ENCODE data around the gene TCF7L2.

The TCF7L2 gene

DNA sequence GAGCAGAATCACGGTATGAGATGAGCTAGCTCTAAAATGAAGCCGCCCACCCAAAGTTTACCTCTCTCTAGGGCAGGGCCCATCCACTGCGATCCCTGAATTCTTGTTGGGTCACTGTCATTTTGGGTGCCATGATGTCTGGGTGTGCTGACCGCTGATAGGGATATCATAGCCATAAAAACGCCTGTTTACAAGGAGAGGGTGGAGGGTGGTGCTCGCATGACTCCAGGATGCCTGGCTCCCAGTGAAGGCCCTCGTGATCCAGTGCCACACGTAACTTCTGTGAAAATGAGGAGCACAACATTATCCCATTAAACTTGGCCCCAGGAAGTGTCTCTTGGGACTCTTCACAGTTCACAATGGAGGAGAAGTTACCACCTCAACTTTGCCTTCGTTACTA lies 139.5 kb downstream of the TCF7L2 start:
- H3K4me1 Mint-ChIP-seq, result peaks cover 14% of the 10 kb centered on the region

DNA sequence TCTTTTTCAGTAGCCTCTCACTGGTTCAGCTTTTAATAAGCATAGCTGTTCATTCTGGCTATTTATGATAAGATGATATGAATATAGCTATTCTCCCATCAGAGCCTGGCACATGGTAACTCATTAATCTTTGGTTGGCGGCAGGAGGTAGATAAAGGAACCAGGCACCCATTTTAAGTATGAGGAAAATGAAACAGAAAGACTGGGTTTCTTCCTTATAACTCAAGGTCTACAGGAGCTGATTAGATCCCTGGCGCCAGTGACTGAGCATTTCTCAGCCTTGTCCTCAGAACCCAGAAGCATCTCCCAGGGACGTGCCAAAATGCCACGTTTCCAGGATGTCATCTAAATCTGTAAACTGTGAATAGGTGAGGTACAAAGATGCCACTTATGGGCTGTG lies 141.9 kb downstream of the TCF7L2 start:
- no peak overlapping the region for H3K27ac Mint-ChIP-seq
- TF ChIP-seq, protein P1, sequence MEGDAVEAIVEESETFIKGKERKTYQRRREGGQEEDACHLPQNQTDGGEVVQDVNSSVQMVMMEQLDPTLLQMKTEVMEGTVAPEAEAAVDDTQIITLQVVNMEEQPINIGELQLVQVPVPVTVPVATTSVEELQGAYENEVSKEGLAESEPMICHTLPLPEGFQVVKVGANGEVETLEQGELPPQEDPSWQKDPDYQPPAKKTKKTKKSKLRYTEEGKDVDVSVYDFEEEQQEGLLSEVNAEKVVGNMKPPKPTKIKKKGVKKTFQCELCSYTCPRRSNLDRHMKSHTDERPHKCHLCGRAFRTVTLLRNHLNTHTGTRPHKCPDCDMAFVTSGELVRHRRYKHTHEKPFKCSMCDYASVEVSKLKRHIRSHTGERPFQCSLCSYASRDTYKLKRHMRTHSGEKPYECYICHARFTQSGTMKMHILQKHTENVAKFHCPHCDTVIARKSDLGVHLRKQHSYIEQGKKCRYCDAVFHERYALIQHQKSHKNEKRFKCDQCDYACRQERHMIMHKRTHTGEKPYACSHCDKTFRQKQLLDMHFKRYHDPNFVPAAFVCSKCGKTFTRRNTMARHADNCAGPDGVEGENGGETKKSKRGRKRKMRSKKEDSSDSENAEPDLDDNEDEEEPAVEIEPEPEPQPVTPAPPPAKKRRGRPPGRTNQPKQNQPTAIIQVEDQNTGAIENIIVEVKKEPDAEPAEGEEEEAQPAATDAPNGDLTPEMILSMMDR (IDR thresholded peaks at IDR 0.05; ENCODE audit: unreplicated experiment in 3 of 3), result no peak
- no peaks in the 10 kb centered on the region for H3K27me3 Mint-ChIP-seq (ENCODE audit: low read depth)
- H3K4me1 Mint-ChIP-seq, result peaks cover 21% of the 10 kb centered on the region
- no peaks in the 10 kb centered on the region for H3K9me3 Mint-ChIP-seq
- H3K4me3 Mint-ChIP-seq, result no peak overlapping the region
- peaks cover 60% of the 10 kb centered on the region for H3K36me3 Mint-ChIP-seq (ENCODE audit: low read depth)

More for the DNA sequence above, 139.5 kb downstream of the TCF7L2 start:
- H3K4me3 Mint-ChIP-seq, result no peak overlapping the region
- H3K27ac Mint-ChIP-seq, result no peak overlapping the region
- no peaks in the 10 kb centered on the region for H3K27me3 Mint-ChIP-seq (ENCODE audit: low read depth)
- peaks cover 66% of the 10 kb centered on the region for H3K36me3 Mint-ChIP-seq (ENCODE audit: low read depth)
- no peaks in the 10 kb centered on the region for H3K9me3 Mint-ChIP-seq
- TF ChIP-seq, protein P1 (IDR thresholded peaks at IDR 0.05; ENCODE audit: unreplicated experiment in 3 of 3), result no peak

DNA sequence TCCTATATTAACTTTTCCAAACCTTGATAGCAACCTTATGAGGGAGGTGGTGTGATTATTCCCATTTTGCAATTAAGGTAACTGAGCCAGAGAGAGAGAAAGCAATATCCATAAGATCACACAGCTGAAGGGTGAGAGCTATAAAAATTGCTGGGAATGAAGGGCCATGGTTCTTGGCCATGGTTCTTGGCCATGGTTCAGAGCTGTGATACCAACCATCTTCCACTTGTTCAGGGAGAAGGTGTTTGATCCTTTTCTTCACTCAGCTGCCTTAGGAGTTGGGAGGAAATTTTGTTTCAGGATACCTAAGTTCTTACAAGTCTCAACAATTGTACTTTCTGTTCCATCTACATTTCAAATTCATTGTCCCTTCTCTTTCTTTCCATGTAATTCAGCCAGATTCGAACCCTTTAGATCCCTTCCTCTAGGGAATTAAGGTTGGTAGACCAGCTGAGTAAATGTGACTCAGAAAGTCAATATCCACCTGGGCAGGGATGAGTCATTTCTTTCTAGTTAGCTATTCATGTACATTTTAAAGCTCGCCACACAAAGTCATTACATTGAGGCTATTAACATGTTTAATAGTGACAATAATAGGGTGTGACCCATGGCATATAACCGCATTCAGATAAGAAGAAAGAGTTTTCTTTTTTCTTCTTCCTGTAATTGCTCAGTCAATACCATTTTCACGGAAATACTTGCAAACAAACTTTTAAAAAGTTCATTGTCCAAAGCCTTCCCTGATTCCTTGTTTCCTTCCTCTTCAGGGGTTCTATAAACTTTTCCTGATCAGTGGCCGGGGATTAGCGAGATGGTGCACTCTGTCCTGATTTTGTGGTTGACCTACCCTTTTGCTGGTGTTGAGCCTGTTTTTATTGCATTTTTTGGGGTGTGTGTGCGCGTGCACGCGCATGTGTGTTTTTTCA lies 143.4 kb downstream of the TCF7L2 start:
- Mint-ChIP-seq H3K27me3 (ENCODE audit: low read depth) (no peaks in the 10 kb centered on the region), H3K4me3 (no peak overlapping the region), H3K9me3 (no peaks in the 10 kb centered on the region), H3K27ac (peak overlapping the region in 2 of 3 experiments; percentile 3 to 28), H3K36me3 (ENCODE audit: low read depth) (peaks cover 58% of the 10 kb centered on the region), H3K4me1 (peaks cover 18% of the 10 kb centered on the region)
- TF ChIP-seq, protein P1 (IDR thresholded peaks at IDR 0.05; ENCODE audit: unreplicated experiment in 3 of 3), result no peak

DNA sequence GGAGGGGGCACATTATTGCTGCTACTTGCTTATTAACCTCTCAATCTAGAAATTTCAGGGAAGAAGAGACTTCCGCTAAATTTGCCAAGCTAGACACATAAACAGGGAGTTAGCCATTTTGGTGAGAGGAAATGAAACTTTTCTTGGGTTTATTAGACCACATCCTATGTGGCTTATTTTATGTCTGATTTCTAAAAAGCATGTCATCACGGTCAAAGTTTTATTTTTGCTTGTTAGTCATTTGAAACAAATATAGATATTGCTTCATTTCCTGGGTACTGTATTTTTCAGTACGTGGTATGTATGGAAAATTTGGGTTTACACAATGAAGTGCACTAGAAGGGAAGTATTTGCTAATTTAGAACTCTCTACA lies 144.1 kb downstream of the TCF7L2 start:
- Mint-ChIP-seq H3K27ac (peak overlapping the region in 1 of 3 experiments; percentile 3), H3K4me1 (peaks cover 24% of the 10 kb centered on the region), H3K36me3 (ENCODE audit: low read depth) (peaks cover 57% of the 10 kb centered on the region), H3K4me3 (no peak overlapping the region), H3K27me3 (ENCODE audit: low read depth) (no peaks in the 10 kb centered on the region), H3K9me3 (no peaks in the 10 kb centered on the region)
- TF ChIP-seq, protein P1 (IDR thresholded peaks at IDR 0.05; ENCODE audit: unreplicated experiment in 3 of 3), result no peak

DNA sequence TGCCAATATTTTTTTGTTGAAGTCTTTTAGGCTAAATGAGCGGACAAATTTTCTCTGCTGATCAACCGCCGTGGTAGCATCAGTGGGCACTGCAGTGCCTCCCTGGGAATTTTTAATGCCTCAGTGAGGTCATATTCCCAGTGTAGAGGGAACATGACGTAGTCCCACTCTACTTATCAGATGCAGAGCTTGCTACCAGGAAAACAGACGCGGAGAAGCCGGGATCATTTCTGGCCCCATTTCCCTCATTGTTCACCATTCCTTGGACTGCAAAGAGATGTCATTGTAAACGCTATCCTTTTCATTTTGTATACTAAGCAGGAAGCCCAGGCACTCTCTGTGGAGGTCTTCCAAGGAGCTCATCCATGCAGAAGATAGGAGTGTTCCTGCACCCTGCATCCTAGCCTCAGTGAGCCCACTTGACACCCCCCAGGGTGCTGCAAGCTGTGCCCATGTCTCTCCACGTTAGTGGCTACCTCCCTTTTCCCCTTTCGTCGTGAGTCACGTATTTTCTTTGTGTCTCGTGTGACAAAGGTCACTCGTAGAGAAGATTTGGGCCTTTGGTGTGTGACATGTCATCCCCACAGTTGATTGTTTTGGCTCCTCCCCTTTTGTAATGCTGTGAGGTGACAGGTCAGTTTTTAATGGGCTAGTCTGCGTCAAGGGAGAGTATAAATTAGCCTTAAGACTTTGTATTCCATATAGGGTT lies 145.5 kb downstream of the TCF7L2 start:
- peak overlapping the region in 2 of 3 experiments; percentile 47 to 61 for H3K27ac Mint-ChIP-seq
- no peaks in the 10 kb centered on the region for H3K27me3 Mint-ChIP-seq (ENCODE audit: low read depth)
- peaks cover 57% of the 10 kb centered on the region for H3K36me3 Mint-ChIP-seq (ENCODE audit: low read depth)
- peaks cover 39% of the 10 kb centered on the region for H3K4me1 Mint-ChIP-seq
- no peaks in the 10 kb centered on the region for H3K9me3 Mint-ChIP-seq
- H3K4me3 Mint-ChIP-seq, result no peak overlapping the region
- TF ChIP-seq, protein P1 (IDR thresholded peaks at IDR 0.05; ENCODE audit: unreplicated experiment in 3 of 3), result no peak

Measured in nephron (organoid).